Ishikawa (cell line): ENCODE data around the gene CYP39A1.
A peak's percentile ranks its signal among the peaks of the same experiment; 100 is the strongest.

Source experiments
- CEBPB ChIP-seq: IDR thresholded peaks from 2 replicates; pipeline ENCODE4 v1.6.1; 2012
- CREB1 ChIP-seq: IDR thresholded peaks from 2 replicates; pipeline ENCODE4 v1.6.1; 2012; ENCODE audit warnings: low read depth
- EGR1 ChIP-seq: IDR thresholded peaks from 2 replicates; pipeline ENCODE4 v1.6.1; 2012
- EP300 ChIP-seq: IDR thresholded peaks from 2 replicates; pipeline ENCODE4 v1.6.1; 2012; ENCODE audit warnings: borderline replicate concordance
- FOXM1 ChIP-seq: IDR thresholded peaks from 2 replicates; pipeline ENCODE4 v1.6.1; 2012; ENCODE audit warnings: low read depth, borderline replicate concordance
- MAX ChIP-seq: IDR thresholded peaks from 2 replicates; pipeline ENCODE4 v1.6.1; 2012
- NFIC ChIP-seq: IDR thresholded peaks from 2 replicates; pipeline ENCODE4 v1.6.1; 2012
- RAD21 ChIP-seq: IDR thresholded peaks from 2 replicates; pipeline ENCODE4 v1.6.1; 2012; ENCODE audit warnings: low read depth
- TAF1 ChIP-seq: IDR thresholded peaks from 2 replicates; pipeline ENCODE4 v1.6.1; 2012; ENCODE audit warnings: low read depth, mild to moderate bottlenecking
- TCF12 ChIP-seq: IDR thresholded peaks from 2 replicates; pipeline ENCODE4 v1.6.1; 2012; ENCODE audit warnings: low read depth
- TEAD4 ChIP-seq: IDR thresholded peaks from 2 replicates; pipeline ENCODE4 v1.6.1; 2012
- YY1 ChIP-seq: IDR thresholded peaks from 2 replicates; pipeline ENCODE4 v1.6.1; 2012; ENCODE audit warnings: low read depth
- ZBTB7A ChIP-seq: IDR thresholded peaks from 2 replicates; pipeline ENCODE4 v1.6.1; 2012; ENCODE audit warnings: low read depth
- TF ChIP-seq, protein P1 (sequence below): IDR thresholded peaks from 2 replicates; pipeline ENCODE4 v1.6.1; 2012
- TF ChIP-seq, protein P2 (sequence below): IDR thresholded peaks from 2 replicates; pipeline ENCODE4 v1.6.1; 2012; ENCODE audit warnings: low read depth, mild to moderate bottlenecking

Gene CYP39A1

DNA sequence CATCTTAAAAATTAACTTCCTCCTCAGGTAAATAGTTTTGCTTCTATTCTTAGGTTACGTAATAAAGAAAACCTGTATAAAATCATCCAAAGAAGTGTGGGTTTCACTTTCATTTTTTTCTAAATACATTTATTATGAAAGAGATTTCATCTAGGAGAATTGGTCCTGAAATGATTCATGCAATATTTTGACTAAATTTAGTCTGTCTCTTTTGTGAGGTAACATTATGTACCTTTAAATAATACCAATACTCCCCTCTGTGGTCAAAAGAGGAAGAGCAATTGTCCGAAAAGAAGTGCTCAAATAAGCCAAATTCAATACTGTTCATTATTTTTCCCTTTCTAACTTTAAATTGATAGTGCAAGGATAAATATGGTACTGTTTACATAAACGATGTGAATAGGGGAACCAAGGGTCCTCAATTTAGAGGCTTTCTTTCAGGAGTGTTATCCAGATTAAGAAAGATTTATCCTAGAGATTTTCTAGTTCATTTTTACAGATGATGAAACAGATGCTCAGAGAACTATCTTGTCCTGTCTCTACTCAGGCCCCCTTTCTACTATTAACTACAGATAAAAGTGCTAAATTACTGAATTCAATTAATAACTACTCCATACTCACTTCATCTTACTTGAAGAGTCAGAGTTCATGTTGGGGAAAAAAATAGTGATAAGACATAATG, 26.2 kb downstream of the CYP39A1 start:
- TF ChIP-seq NFIC (no peak), RAD21 (peak; percentile 73)

GRCh38 chr6:46618726-46619125, 33.9 kb downstream of the CYP39A1 start:
- TF ChIP-seq MAX (no peak), TEAD4 (no peak)

DNA sequence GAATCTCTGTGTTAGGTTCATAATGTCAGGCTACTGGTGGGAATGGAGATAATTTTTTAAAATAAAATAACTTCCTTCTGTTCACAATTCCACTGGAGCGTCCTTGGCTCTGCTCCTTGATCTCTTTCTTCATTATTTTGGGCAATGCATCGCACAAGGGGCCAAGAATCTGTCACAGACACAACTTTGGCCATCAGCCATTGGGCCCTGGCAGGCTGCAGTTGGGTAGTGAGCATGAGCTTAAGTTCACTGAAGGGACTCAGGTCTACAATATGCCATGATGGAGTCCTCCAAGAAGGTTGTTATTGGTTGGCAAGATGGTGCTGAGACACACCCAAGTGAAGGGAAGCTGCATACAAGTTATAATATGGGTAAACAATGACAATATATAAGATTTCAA, 40.0 kb downstream of the CYP39A1 start:
- no peak for TF ChIP-seq NFIC
- TF ChIP-seq, protein P1, sequence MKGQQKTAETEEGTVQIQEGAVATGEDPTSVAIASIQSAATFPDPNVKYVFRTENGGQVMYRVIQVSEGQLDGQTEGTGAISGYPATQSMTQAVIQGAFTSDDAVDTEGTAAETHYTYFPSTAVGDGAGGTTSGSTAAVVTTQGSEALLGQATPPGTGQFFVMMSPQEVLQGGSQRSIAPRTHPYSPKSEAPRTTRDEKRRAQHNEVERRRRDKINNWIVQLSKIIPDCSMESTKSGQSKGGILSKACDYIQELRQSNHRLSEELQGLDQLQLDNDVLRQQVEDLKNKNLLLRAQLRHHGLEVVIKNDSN = no peak
- TF ChIP-seq, protein P2, sequence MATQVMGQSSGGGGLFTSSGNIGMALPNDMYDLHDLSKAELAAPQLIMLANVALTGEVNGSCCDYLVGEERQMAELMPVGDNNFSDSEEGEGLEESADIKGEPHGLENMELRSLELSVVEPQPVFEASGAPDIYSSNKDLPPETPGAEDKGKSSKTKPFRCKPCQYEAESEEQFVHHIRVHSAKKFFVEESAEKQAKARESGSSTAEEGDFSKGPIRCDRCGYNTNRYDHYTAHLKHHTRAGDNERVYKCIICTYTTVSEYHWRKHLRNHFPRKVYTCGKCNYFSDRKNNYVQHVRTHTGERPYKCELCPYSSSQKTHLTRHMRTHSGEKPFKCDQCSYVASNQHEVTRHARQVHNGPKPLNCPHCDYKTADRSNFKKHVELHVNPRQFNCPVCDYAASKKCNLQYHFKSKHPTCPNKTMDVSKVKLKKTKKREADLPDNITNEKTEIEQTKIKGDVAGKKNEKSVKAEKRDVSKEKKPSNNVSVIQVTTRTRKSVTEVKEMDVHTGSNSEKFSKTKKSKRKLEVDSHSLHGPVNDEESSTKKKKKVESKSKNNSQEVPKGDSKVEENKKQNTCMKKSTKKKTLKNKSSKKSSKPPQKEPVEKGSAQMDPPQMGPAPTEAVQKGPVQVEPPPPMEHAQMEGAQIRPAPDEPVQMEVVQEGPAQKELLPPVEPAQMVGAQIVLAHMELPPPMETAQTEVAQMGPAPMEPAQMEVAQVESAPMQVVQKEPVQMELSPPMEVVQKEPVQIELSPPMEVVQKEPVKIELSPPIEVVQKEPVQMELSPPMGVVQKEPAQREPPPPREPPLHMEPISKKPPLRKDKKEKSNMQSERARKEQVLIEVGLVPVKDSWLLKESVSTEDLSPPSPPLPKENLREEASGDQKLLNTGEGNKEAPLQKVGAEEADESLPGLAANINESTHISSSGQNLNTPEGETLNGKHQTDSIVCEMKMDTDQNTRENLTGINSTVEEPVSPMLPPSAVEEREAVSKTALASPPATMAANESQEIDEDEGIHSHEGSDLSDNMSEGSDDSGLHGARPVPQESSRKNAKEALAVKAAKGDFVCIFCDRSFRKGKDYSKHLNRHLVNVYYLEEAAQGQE = no peak
- TF ChIP-seq TCF12 = no peak
- TF ChIP-seq MAX = no peak
- no peak for TF ChIP-seq ZBTB7A
- no peak for TF ChIP-seq TEAD4
- no peak for TF ChIP-seq CREB1
- no peak for TF ChIP-seq FOXM1
- no peak for TF ChIP-seq CEBPB
- TF ChIP-seq RAD21 = no peak
- TF ChIP-seq TAF1 = no peak

GRCh38 chr6:46610862-46611553, 41.6 kb downstream of the CYP39A1 start:
- TF ChIP-seq TCF12 = no peak
- TF ChIP-seq, protein P1 = no peak
- TF ChIP-seq, protein P2 = no peak
- no peak for TF ChIP-seq CREB1
- TF ChIP-seq NFIC = no peak
- TF ChIP-seq TEAD4 = no peak
- no peak for TF ChIP-seq EP300
- TF ChIP-seq MAX = no peak
- no peak for TF ChIP-seq EGR1
- TF ChIP-seq TAF1 = no peak
- TF ChIP-seq ZBTB7A = no peak
- TF ChIP-seq FOXM1 = no peak
- TF ChIP-seq CEBPB = no peak
- no peak for TF ChIP-seq RAD21
- TF ChIP-seq YY1 = no peak

GRCh38 chr6:46606338-46606737, 46.3 kb downstream of the CYP39A1 start:
- TF ChIP-seq TAF1 = no peak
- TF ChIP-seq TCF12 = no peak
- TF ChIP-seq EP300 = no peak
- TF ChIP-seq MAX = no peak
- TF ChIP-seq, protein P1 = no peak
- TF ChIP-seq EGR1 = no peak
- no peak for TF ChIP-seq NFIC
- no peak for TF ChIP-seq FOXM1
- TF ChIP-seq RAD21 = no peak
- TF ChIP-seq TEAD4 = no peak
- TF ChIP-seq CREB1 = no peak
- TF ChIP-seq CEBPB = no peak
- TF ChIP-seq ZBTB7A = no peak
